ENCODE data around the gene FXYD4. TPM values are rescaled to one million over a fixed set of nuclear protein-coding genes. Genes with fewer than 3 reads are reported as not detected.
"Not testable (repeated sequence)": the region's sequence is repeated elsewhere in the genome, so short reads cannot be mapped to it uniquely, and the experiment has no call there.

FXYD4 gene
- total RNA-seq, 4 donors from 2014 or later = not detected

DNA sequence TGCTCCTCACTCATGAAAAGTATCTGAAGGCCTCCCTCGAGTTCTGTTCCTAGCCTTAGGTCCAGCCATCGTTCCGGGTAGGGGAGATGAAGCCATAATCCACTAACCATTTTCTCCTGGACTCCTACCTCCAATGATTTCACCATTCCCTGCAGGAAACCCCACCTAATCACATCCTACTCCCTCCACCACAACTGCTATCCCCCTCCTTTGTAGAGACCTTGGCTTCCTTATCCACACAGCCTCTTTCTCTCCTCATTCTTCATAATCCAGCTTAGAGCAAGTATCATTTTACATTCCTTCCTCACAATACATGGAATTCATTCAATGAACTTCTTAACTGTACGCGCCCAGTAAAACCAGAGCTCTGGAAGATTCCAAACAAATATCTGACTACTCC, 18.9 kb downstream of the FXYD4 start:
- H3K9me3 ChIP-seq = no peaks in the 10 kb centered on the region
- H3K4me1 ChIP-seq = peaks cover 0 to 64% (median 5%) of the 10 kb centered on the region in 3 donors
- no peak for ATAC-seq
- no peaks in the 10 kb centered on the region for H3K27me3 ChIP-seq
- WGBS, 2 donors (ENCODE audit: low coverage in 1 of 2) = 77 to 81% methylated on average over 5 of the region's 5 CpGs
- no peak overlapping the region for H3K4me3 ChIP-seq
- H3K36me3 ChIP-seq = peaks cover 0 to 99% of the 10 kb centered on the region in 2 donors
- TF ChIP-seq, protein P1, sequence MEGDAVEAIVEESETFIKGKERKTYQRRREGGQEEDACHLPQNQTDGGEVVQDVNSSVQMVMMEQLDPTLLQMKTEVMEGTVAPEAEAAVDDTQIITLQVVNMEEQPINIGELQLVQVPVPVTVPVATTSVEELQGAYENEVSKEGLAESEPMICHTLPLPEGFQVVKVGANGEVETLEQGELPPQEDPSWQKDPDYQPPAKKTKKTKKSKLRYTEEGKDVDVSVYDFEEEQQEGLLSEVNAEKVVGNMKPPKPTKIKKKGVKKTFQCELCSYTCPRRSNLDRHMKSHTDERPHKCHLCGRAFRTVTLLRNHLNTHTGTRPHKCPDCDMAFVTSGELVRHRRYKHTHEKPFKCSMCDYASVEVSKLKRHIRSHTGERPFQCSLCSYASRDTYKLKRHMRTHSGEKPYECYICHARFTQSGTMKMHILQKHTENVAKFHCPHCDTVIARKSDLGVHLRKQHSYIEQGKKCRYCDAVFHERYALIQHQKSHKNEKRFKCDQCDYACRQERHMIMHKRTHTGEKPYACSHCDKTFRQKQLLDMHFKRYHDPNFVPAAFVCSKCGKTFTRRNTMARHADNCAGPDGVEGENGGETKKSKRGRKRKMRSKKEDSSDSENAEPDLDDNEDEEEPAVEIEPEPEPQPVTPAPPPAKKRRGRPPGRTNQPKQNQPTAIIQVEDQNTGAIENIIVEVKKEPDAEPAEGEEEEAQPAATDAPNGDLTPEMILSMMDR (IDR thresholded peaks at IDR 0.05) = no peak
- no peak for TF ChIP-seq EP300 (IDR thresholded peaks at IDR 0.05)
- no peak for TF ChIP-seq POLR2A (IDR thresholded peaks at IDR 0.05)
- no peak for TF ChIP-seq POLR2AphosphoS5 (IDR thresholded peaks at IDR 0.05)
- no peak overlapping the region for H3K27ac ChIP-seq

DNA sequence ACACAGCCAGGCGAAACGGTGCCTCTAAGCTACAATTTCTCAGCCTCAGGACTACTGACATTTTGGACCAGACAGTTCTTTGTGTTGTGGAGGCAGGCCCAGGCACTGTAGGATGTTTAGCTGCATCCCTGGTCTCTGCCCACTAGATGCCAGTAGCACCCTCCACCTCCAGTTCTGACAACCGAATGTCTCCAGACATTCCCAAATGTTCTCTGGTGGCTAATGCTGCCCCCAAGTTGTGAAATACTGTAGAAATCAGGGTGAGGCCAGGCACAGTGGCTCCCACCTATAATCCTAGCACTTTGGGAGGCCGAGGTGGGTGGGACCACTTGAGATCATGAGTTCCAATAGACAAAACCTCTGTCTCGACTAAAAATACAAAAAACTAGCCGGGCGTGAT, 19.3 kb downstream of the FXYD4 start:
- H3K9me3 ChIP-seq = no peaks in the 10 kb centered on the region
- ATAC-seq = peak; percentile 68
- no peak overlapping the region for H3K4me3 ChIP-seq
- H3K36me3 ChIP-seq = peaks cover 0 to 95% of the 10 kb centered on the region in 2 donors
- H3K27me3 ChIP-seq = no peaks in the 10 kb centered on the region
- H3K27ac ChIP-seq = peak overlapping the region in 2 of 4 donors; percentile 9 to 30
- no peak for TF ChIP-seq POLR2AphosphoS5 (IDR thresholded peaks at IDR 0.05)
- TF ChIP-seq, protein P1 (IDR thresholded peaks at IDR 0.05) = peak in 3 of 4 experiments; percentile 47 to 58 (median 50)
- TF ChIP-seq EP300 (IDR thresholded peaks at IDR 0.05) = no peak
- TF ChIP-seq POLR2A (IDR thresholded peaks at IDR 0.05) = no peak
- 67% methylated on average over 3 of the region's 7 CpGs; no CpG with 5 or more reads in 1 of the 2 donors for WGBS, 2 donors (ENCODE audit: low coverage in 1 of 2)
- H3K4me1 ChIP-seq = peaks cover 0 to 69% (median 9%) of the 10 kb centered on the region in 3 donors

DNA sequence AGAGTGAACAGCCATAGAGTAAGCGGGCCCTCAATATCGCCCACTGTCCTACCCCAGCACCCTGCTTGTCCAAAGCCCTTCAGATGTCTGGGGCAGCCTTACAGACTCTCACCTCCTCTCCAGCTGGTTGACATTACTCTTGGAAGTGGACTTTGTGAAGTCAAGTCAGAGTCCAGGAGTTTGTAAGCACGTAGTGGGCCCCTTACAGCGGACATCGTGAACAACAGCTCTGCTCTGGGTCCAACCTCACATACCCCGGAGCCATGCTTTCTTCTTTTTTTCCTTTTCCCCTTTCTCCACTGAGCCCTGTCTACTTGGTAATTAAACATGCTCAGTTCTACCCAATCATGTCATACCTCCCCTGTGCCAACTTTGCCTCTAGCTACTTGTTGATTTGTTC, 20.1 kb downstream of the FXYD4 start:
- no peak overlapping the region for H3K4me3 ChIP-seq
- no peaks in the 10 kb centered on the region for H3K9me3 ChIP-seq
- H3K27ac ChIP-seq = peak overlapping the region in 2 of 4 donors; percentile 9 to 30
- TF ChIP-seq POLR2A (IDR thresholded peaks at IDR 0.05) (no peak), POLR2AphosphoS5 (IDR thresholded peaks at IDR 0.05) (no peak)
- ATAC-seq = no peak
- peaks cover 0 to 76% (median 11%) of the 10 kb centered on the region in 3 donors for H3K4me1 ChIP-seq
- 80 to 89% methylated on average over 4 to 5 of the region's 6 CpGs for WGBS, 2 donors (ENCODE audit: low coverage in 1 of 2)
- no peaks in the 10 kb centered on the region for H3K27me3 ChIP-seq
- H3K36me3 ChIP-seq = peaks cover 0 to 88% of the 10 kb centered on the region in 2 donors

DNA sequence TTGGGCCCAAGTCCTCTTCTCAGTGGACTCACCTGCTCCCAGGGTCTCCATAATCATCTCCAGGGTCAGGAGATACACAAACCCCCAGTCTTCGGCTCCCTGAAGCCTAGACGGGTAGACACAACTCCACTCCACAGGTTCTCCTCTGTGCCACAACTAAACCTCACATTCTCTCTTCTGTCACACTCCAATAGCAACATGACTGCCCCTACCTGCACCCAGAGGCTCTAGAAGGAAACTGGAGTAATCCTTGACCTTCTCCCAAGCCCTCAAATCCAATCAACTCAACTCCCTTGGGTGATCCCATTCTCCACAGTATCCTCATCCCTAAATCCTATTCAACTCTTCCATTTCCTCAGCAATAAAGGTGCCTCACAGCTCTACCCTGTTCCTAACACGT, 21.3 kb downstream of the FXYD4 start:
- no peak overlapping the region for H3K27ac ChIP-seq
- H3K36me3 ChIP-seq = peaks cover 0 to 75% of the 10 kb centered on the region in 2 donors
- no peaks in the 10 kb centered on the region for H3K27me3 ChIP-seq
- no peaks in the 10 kb centered on the region for H3K9me3 ChIP-seq
- no peak overlapping the region for H3K4me3 ChIP-seq
- ATAC-seq = no peak
- TF ChIP-seq, protein P1 (IDR thresholded peaks at IDR 0.05) = no peak
- TF ChIP-seq EP300 (IDR thresholded peaks at IDR 0.05) (no peak), POLR2A (IDR thresholded peaks at IDR 0.05) (no peak), POLR2AphosphoS5 (IDR thresholded peaks at IDR 0.05) (no peak)
- WGBS, 2 donors (ENCODE audit: low coverage in 1 of 2) = 63 to 93% methylated on average over 2 to 3 of the region's 3 CpGs
- H3K4me1 ChIP-seq = peaks cover 0 to 83% (median 13%) of the 10 kb centered on the region in 3 donors

DNA sequence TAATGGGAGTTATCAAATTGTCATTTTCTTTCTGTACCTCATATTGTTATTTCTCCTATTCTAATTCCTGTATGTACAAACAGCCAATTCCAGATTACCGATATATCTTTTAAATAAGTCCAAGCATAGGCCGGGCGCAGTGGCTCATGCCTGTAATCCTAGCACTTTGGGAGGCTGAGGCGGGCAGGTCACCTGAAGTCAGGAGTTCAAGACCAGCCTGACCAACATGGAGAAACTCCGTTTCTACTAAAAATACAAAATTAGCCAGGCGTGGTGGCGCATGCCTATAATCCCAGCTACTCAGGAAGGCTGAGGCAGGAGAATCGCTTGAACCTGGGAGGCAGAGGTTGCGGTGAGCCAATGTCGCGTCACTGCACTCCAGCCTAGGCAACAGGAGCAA, 21.8 kb downstream of the FXYD4 start:
- Histone ChIP-seq H3K4me1 (peaks cover 0 to 87% (median 18%) of the 10 kb centered on the region in 3 donors), H3K36me3 (peaks cover 0 to 71% of the 10 kb centered on the region in 2 donors)
- H3K27ac ChIP-seq, H3K27me3 ChIP-seq, ATAC-seq, H3K9me3 ChIP-seq, H3K4me3 ChIP-seq: not testable (repeated sequence)
- 87 to 92% methylated on average over 3 to 4 of the region's 11 CpGs for WGBS, 2 donors (ENCODE audit: low coverage in 1 of 2)

DNA sequence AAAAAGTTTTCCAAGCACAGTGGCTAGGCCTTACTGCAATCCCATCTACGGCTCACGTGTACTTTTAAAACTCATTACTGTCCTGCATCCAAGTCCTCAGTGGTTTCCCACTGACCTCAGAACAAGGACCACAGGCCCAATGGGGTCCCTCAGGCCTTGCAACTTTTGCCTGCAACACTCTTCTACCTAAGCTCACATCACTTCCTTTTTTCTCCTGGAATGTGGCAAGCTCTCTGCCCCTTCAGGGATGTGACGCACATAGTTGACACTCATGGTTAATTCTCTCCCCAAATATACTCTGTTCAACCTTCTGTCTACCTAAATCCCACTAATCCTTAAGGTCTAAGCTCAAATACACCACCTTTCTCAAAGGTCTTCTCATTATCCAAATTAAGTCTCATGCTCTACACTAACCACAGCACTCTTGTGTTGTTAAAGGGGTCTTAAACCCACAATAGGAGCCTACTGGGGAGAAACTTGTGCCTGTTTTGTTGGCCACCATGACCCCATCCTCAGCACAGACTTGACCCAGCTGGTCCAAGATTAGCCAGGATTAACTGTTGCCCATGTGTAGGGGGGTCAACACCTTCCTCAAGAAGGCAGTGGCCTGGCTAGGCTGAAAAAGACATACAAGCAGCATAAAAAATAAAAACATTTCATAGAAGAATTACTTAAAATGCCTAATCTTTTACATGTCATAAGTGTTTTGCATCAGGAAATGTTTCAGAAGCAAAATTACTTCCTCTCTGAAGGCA, 22.3 kb downstream of the FXYD4 start:
- Histone ChIP-seq H3K27me3 (no peaks in the 10 kb centered on the region), H3K4me1 (peaks cover 0 to 88% (median 23%) of the 10 kb centered on the region in 3 donors), H3K9me3 (no peaks in the 10 kb centered on the region), H3K27ac (peak overlapping the region in 1 of 4 donors; percentile 99), H3K36me3 (peaks cover 0 to 65% of the 10 kb centered on the region in 2 donors), H3K4me3 (no peak overlapping the region)
- 82 to 90% methylated on average over 2 to 3 of the region's 3 CpGs for WGBS, 2 donors (ENCODE audit: low coverage in 1 of 2)
- TF ChIP-seq, protein P1 (IDR thresholded peaks at IDR 0.05) = no peak
- no peak for TF ChIP-seq POLR2A (IDR thresholded peaks at IDR 0.05)
- no peak for TF ChIP-seq EP300 (IDR thresholded peaks at IDR 0.05)
- TF ChIP-seq POLR2AphosphoS5 (IDR thresholded peaks at IDR 0.05) = no peak
- ATAC-seq = no peak
